ENCODE results near the gene ENPP4. TPM values are rescaled to one million over a fixed set of nuclear protein-coding genes. Genes with fewer than 3 reads are reported as not detected.

ENPP4 gene
- total and polyA plus RNA-seq, 12 donors: 2.2 to 31.0 (median 14.6) TPM

- peaks cover 4% of the 10 kb centered on the region for H3K27me3 ChIP-seq
- WGBS, 4 donors: 74 to 89% (median 82%) methylated on average over 4 of the region's 4 CpGs
- H3K4me1 ChIP-seq (replicated peaks in 1 of 2): peaks cover 0 to 6% of the 10 kb centered on the region in 2 donors
- intact Hi-C loops (cut with DNase I): no loop called here
- no peak for DNase-seq
- H3K27ac ChIP-seq: no peak overlapping the region
- TF ChIP-seq, protein P1, sequence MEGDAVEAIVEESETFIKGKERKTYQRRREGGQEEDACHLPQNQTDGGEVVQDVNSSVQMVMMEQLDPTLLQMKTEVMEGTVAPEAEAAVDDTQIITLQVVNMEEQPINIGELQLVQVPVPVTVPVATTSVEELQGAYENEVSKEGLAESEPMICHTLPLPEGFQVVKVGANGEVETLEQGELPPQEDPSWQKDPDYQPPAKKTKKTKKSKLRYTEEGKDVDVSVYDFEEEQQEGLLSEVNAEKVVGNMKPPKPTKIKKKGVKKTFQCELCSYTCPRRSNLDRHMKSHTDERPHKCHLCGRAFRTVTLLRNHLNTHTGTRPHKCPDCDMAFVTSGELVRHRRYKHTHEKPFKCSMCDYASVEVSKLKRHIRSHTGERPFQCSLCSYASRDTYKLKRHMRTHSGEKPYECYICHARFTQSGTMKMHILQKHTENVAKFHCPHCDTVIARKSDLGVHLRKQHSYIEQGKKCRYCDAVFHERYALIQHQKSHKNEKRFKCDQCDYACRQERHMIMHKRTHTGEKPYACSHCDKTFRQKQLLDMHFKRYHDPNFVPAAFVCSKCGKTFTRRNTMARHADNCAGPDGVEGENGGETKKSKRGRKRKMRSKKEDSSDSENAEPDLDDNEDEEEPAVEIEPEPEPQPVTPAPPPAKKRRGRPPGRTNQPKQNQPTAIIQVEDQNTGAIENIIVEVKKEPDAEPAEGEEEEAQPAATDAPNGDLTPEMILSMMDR (IDR thresholded peaks at IDR 0.05): no peak
- no peak for TF ChIP-seq POLR2A (IDR thresholded peaks at IDR 0.05)
- H3K4me3 ChIP-seq: no peak overlapping the region
- H3K9me3 ChIP-seq (replicated peaks in 1 of 3): no peaks in the 10 kb centered on the region
- no peaks in the 10 kb centered on the region for H3K36me3 ChIP-seq (replicated peaks in 1 of 2)
Observed at GRCh38 chr6:46172176-46172575, 42.4 kb downstream of the ENPP4 start.

- H3K36me3 ChIP-seq (replicated peaks in 1 of 2): no peaks in the 10 kb centered on the region
- peaks cover 4% of the 10 kb centered on the region for H3K27me3 ChIP-seq
- H3K9me3 ChIP-seq (replicated peaks in 1 of 3): no peaks in the 10 kb centered on the region
- H3K4me3 ChIP-seq: no peak overlapping the region
- intact Hi-C loops (cut with DNase I): no loop called here
- no peak overlapping the region for H3K27ac ChIP-seq
- no peak for DNase-seq
- peaks cover 0 to 3% of the 10 kb centered on the region in 2 donors for H3K4me1 ChIP-seq (replicated peaks in 1 of 2)
- WGBS, 4 donors: 78 to 95% (median 85%) methylated on average over 3 of the region's 3 CpGs
- TF ChIP-seq POLR2A (IDR thresholded peaks at IDR 0.05): no peak
- TF ChIP-seq, protein P1 (IDR thresholded peaks at IDR 0.05): no peak
Observed at GRCh38 chr6:46174904-46175303, 45.1 kb downstream of the ENPP4 start.

DNA sequence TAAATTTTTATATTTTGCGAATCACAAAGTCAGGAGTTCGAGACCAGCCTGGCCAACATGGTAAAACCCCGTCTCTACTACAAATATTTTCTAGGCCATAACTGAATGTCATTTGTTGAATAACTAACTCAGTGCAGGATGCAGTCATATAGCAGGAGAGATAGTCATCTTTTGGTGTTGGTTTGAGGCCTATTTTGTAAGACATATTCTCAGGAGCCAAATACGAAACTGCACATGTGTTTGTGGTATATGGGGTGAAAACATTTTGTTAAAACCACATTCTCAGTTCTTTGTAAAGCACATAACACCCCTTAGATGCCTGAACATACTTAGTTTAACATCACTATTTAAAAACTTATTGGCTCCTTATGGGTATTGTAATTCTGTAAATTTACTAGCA is 45.7 kb downstream of the ENPP4 start:
- Histone ChIP-seq H3K27me3 (peaks cover 4% of the 10 kb centered on the region), H3K4me3 (no peak overlapping the region), H3K36me3 (replicated peaks in 1 of 2) (no peaks in the 10 kb centered on the region), H3K27ac (no peak overlapping the region), H3K9me3 (replicated peaks in 1 of 3) (no peaks in the 10 kb centered on the region), H3K4me1 (replicated peaks in 1 of 2) (no peaks in the 10 kb centered on the region)
- intact Hi-C loops (cut with DNase I): no loop called here
- no peak for DNase-seq
- WGBS, 4 donors: 85 to 94% (median 89%) methylated on average over 4 of the region's 4 CpGs
- TF ChIP-seq POLR2A (IDR thresholded peaks at IDR 0.05): no peak
- TF ChIP-seq, protein P1 (IDR thresholded peaks at IDR 0.05): no peak

DNA sequence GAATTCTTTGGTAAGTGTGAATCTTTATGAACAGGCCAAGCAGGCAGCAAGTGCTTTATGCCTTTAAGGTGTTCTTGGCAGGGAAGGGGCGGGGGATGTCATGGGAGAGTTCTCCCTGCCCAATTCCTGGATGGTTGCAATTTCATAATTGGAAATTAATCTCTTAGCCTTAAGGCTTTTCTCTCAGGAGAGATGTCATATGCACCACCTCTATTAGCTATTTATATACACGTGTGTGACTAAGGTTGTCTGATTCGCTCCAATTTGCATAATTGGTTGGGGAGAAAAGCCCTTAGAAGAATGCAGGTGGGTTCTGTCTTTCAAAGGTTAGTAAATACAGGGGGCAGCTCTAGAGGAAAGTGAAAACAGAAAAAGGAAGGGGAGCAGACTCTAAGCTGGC is 46.2 kb downstream of the ENPP4 start:
- Histone ChIP-seq H3K27me3 (peaks cover under 1% of the 10 kb centered on the region), H3K27ac (no peak overlapping the region), H3K36me3 (replicated peaks in 1 of 2) (no peaks in the 10 kb centered on the region), H3K4me1 (replicated peaks in 1 of 2) (no peaks in the 10 kb centered on the region), H3K4me3 (no peak overlapping the region), H3K9me3 (replicated peaks in 1 of 3) (no peaks in the 10 kb centered on the region)
- intact Hi-C loops (cut with DNase I): no loop called here
- DNase-seq: no peak
- WGBS, 4 donors: 69 to 83% (median 77%) methylated on average over 3 of the region's 3 CpGs
- TF ChIP-seq, protein P1 (IDR thresholded peaks at IDR 0.05): no peak
- no peak for TF ChIP-seq POLR2A (IDR thresholded peaks at IDR 0.05)

Data from adrenal gland (tissue), 12 donors.